ENCODE results near the gene SUSD6.
"Not testable (repeated sequence)": the region's sequence is repeated elsewhere in the genome, so short reads cannot be mapped to it uniquely, and the experiment has no call there.

- TF ChIP-seq CTCF (conservative IDR thresholded peaks at IDR 0.05; ENCODE audit: low read length); EZH2phosphoT487 (IDR thresholded peaks at IDR 0.05; ENCODE audit: borderline replicate concordance, low read depth, low read length): not testable (repeated sequence)
Measured at GRCh38 chr14:69731919-69732598, 120.7 kb downstream of the SUSD6 start.
